Large intestine (tissue), 3 donors: ENCODE data around the gene SPSB3. TPM values are rescaled to one million over a fixed set of nuclear protein-coding genes. Genes with fewer than 3 reads are reported as not detected.

Experiments used
- DNase-seq, 2 donors: peaks; one replicate each; pipeline versions ENCODE4 v3.0.0 to v3.0.0-alpha.2; 2013
- H3K27ac ChIP-seq: one replicate; pipeline ENCODE4 v1.5.1; 2013; ENCODE audit warnings: low read length
- H3K27me3 ChIP-seq: 2 replicates; pipeline ENCODE4 v1.6.1; 2013; ENCODE audit warnings: low read length; ENCODE audit not compliant: control insufficient read depth, insufficient read depth
- H3K36me3 ChIP-seq: 2 replicates; pipeline ENCODE4 v1.6.1; 2013; ENCODE audit warnings: low read length; ENCODE audit not compliant: control insufficient read depth, insufficient read depth
- H3K4me1 ChIP-seq: one replicate; pipeline ENCODE4 v1.6.1; 2013; ENCODE audit warnings: low read length; ENCODE audit not compliant: control insufficient read depth, insufficient read depth
- H3K4me3 ChIP-seq: one replicate; pipeline ENCODE4 v1.5.1; 2013; ENCODE audit warnings: low read length
- H3K9me3 ChIP-seq: one replicate; pipeline ENCODE4 v1.6.1; 2013; ENCODE audit warnings: mild to moderate bottlenecking, low read depth, low read length, moderate library complexity; ENCODE audit not compliant: control insufficient read depth
- WGBS: methylation state at CpG from one replicate; pipeline ENCODE4 v1.1.5; 2013; ENCODE audit warnings: low lambda C conversion rate; ENCODE audit not compliant: insufficient coverage; 5-methylcytosine and 5-hydroxymethylcytosine counted together
- polyA plus RNA-seq: library from polyadenylated mRNA; unstranded; fragments of 120-200 nt; gene quantifications from one replicate; pipeline ENCODE4 v1.2.1, GENCODE V29; 2013

Gene SPSB3
- polyA plus RNA-seq, 1 donor = 36.5 TPM

DNA sequence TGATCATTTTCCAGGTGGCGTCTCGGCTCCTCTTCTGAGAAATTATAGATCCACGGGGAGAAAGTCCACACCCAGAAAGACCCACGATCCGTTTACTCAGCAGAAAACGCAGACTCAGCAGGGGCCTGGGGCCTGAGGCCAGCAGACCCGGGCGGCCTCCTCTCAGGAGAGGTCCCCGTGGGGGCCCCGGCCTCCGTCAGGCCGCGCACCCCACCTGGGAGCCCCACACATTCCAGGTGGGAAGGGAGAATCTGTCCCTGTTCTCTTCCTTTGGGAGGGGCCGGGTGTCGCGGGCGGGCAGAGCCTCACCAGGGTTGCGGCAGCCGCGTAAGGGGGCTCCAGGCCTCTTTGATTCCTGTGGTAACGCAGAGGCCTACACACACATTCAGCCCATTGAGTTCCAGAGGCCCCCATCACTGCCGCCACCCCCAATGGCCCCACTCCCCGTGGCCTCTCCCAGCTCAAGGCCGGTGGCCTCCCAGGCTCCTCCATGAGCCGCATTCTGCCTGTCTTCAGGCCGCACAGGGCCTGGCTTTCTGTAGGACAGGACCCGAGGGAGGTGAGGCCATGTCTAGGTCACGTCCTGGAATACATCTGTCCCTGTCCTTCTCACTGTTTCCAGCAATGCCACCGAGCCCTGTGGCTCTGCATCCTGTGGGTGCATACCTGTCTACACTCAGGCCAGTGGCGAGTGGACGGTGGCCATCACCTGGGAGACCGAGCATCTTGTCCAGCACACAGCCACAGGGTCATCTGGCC is 12.7 kb upstream of the SPSB3 start:
- Histone ChIP-seq H3K9me3 (peaks cover 28% of the 10 kb centered on the region), H3K4me3 (peak overlapping the region; percentile 39), H3K4me1 (peaks cover 13% of the 10 kb centered on the region), H3K36me3 (peaks cover 10% of the 10 kb centered on the region), H3K27me3 (no peaks in the 10 kb centered on the region), H3K27ac (peak overlapping the region; percentile 39)
- no CpG with 5 or more reads among the region's 32 CpGs for WGBS
- no peak for DNase-seq

DNA sequence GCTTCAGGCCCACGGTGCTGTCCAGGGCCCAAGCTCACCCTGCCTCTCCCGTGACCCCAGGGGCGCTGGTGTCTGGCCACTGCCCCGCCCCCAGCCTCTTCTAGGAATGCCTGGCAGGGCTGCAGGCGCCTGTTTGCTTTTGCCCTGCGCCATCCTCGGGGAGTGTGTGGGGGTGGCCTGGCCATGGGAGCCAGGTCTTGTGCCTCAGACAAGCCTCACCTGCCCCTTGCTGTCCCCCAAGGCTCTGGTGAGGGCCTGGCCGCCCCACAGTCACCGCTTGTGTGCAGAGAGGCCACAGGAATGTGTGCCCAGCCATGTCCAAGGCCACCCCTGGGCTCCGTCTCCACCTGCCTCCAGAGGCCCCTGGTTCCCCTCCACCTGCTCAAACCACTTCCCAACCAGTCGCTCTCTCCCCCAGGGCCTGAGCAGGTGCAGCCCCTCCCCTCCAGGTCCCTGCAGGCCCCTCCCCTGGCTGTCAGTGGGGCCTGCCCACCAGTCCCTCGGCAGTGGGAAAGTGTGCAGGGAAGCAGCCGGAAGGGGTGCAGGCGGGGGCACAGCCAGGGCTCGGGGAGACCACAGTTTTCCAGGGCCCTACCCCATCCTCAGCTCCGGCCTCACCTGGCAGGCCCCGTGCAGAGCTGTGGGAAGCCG is 12.0 kb upstream of the SPSB3 start:
- Histone ChIP-seq H3K4me3 (peak overlapping the region; percentile 39), H3K9me3 (peaks cover 28% of the 10 kb centered on the region), H3K27ac (peak overlapping the region; percentile 39), H3K36me3 (peaks cover 17% of the 10 kb centered on the region), H3K27me3 (no peaks in the 10 kb centered on the region), H3K4me1 (peaks cover 13% of the 10 kb centered on the region)
- DNase-seq = peak in 1 of 2 donors; percentile 52
- no CpG with 5 or more reads among the region's 18 CpGs for WGBS

DNA sequence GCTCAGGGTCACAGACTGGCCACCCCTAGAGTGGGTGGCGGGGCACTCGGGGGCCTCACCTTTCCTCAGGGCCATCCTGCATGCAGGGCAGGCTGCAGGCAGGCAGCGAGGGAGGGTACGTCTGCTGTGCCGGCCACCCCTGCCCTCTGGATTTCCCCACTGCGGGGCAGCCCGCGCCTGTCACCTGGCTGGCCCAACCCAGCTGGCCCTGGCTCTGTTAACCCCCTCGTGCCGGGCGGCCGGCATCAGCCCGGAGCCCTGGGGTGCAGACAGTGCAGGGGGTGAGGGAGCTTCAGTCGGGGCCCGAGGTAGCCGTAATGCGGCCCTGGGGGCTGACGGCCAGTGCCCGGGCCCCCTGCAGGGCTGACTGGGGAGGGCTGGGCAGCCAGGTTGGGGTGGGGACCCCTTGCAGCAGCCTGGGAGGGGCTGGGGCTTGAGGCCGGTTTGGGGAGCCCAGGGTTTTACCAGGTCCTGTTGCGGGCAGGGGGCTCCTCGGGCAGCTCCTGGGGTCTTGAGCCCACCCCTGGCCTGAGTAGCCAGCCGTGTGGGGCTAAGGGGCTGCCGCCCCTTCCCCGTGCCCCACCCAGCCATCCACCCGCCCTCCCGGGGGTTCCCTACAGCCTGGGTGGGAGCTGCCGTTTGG is 11.3 kb upstream of the SPSB3 start, which contains the start of gene IGFALS:
IGFALS (minus strand) TSS at position 128 of the 643 bp plus-strand sequence; CDS start at position 75, 53 bp downstream.
- WGBS = no CpG with 5 or more reads among the region's 28 CpGs
- peaks cover 30% of the 10 kb centered on the region for H3K9me3 ChIP-seq
- H3K4me1 ChIP-seq = peaks cover 13% of the 10 kb centered on the region
- H3K27me3 ChIP-seq = no peaks in the 10 kb centered on the region
- H3K27ac ChIP-seq = peak within 1 kb of the TSS; percentile 39
- H3K4me3 ChIP-seq = peak within 1 kb of the TSS; percentile 39
- DNase-seq = no peak
- peaks cover 23% of the 10 kb centered on the region for H3K36me3 ChIP-seq

DNA sequence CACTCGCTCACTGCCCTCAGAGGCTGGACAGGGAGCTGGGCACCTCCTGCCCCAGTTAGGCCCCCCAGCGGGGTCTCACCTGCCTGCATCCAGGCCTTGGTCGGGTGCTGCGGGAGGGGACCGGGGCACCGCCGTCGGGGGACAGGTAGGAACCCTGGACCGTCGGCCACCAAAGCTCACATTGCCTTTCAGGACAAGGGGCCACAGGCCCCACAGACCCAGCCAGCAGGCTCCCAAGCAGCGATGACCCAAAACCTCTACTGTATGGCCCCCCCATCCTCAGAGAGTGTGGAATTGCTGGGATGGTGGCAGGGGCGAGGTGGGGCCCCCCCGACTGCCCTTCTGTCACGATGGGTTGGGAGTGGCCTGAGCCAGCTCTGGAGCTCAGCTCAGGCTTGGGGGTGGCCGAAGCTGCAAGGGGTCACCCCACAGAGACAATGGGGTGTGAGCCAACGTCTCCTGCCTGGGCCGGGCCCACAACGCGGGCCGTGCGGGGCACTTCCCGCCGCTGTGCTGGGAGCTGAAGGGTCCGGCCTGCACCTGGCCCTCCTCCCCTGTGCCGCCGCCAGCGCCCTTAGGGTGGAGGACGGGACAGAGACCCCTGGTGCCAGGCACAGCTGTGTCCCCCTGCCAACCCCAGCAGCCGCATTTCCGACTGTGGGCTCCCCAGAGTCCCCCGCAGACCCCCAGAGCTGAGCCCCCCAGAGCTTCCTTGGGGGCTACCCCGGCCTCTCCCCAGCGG is 10.6 kb upstream of the SPSB3 start:
- WGBS = no CpG with 5 or more reads among the region's 33 CpGs
- no peak for DNase-seq
- H3K4me3 ChIP-seq = peak overlapping the region; percentile 39

DNA sequence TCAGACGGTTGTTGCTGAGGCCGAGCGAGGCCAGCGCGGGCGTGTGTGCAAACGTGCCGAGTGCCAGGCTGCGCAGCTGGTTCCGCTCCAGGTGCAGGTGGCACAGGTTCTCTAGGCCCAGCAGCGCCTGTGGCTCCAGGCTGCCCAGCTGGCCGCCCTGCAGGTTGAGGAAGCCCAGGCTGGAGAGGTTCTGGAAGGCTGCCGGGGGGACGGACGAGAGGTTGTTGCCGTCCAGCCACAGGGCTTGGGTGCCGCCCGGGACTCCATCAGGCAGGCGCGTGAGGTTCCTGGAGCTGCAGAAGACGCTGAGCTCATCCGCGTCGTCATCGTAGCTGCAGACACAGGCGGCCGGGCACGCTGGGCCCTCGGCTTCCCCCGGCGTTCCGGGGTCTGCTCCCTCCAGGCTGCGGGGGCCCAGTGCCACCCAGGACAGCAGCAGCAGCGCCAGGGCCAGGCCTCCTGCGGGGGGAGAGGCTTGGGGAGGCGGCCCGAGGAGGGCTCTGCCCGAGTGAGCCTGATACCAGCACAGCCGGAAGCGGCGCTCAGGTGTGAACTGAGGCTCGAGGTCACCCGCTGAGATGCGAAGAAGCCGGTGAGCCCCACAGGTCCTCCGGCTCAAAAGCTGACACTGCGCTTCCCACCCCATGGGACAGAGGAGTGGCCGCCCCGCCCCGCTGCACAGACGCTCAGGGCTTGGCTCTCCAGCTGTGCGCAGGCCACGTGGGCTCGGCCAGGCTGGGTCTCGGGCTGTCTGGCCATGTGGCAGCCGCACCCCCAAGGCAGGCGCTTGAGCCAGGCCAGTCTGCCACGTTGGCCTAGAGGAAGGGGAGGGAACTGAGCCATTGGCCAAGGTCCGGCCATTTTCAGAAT is 9.8 kb upstream of the SPSB3 start:
- peaks cover 13% of the 10 kb centered on the region for H3K4me1 ChIP-seq
- peaks cover 29% of the 10 kb centered on the region for H3K9me3 ChIP-seq
- H3K4me3 ChIP-seq = no peak overlapping the region
- H3K27ac ChIP-seq = no peak overlapping the region
- no peak for DNase-seq
- no CpG with 5 or more reads among the region's 59 CpGs for WGBS
- H3K36me3 ChIP-seq = peaks cover 37% of the 10 kb centered on the region
- no peaks in the 10 kb centered on the region for H3K27me3 ChIP-seq

More for the DNA sequence above, 10.6 kb upstream of the SPSB3 start:
- H3K36me3 ChIP-seq = peaks cover 30% of the 10 kb centered on the region
- H3K27ac ChIP-seq = no peak overlapping the region
- H3K27me3 ChIP-seq = no peaks in the 10 kb centered on the region
- H3K9me3 ChIP-seq = peaks cover 31% of the 10 kb centered on the region
- H3K4me1 ChIP-seq = peaks cover 13% of the 10 kb centered on the region

DNA sequence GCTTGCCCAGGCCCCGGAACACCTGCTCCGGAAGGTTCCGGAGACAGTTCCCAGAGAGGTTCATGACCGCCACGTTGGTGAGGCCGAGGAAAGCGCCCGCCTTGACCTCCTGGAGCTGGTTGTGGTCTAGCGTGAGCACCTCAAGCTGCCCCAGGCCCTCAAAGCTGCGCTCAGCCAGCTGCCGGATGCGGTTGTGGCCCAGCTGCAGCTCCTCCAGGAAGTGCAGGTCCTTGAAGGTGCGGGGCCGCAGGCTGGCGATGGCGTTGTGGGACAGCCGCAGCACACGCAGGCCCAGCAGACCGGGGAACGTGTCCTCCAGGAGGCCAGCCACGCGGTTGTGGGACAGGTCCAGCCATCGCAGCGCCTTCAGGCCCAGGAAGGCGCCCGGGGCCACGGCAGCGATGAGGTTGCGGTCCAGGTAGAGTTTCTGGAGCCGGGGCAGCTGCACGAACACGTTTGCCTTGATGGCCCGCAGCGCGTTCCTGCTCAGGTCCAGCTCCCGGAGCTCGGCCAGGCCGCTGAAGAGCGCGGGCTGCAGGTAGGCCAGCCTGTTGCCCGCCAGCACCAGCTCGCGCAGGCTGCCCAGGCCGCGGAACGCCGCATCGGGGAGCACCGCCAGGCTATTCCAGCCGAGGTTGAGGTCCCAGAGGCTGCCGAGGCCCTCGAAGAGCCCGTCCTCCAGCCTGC is 9.0 kb upstream of the SPSB3 start:
- no CpG with 5 or more reads among the region's 53 CpGs for WGBS
- Histone ChIP-seq H3K4me3 (no peak overlapping the region), H3K9me3 (peaks cover 29% of the 10 kb centered on the region), H3K27me3 (no peaks in the 10 kb centered on the region), H3K4me1 (peaks cover 13% of the 10 kb centered on the region), H3K36me3 (peaks cover 45% of the 10 kb centered on the region), H3K27ac (no peak overlapping the region)
- no peak for DNase-seq

DNA sequence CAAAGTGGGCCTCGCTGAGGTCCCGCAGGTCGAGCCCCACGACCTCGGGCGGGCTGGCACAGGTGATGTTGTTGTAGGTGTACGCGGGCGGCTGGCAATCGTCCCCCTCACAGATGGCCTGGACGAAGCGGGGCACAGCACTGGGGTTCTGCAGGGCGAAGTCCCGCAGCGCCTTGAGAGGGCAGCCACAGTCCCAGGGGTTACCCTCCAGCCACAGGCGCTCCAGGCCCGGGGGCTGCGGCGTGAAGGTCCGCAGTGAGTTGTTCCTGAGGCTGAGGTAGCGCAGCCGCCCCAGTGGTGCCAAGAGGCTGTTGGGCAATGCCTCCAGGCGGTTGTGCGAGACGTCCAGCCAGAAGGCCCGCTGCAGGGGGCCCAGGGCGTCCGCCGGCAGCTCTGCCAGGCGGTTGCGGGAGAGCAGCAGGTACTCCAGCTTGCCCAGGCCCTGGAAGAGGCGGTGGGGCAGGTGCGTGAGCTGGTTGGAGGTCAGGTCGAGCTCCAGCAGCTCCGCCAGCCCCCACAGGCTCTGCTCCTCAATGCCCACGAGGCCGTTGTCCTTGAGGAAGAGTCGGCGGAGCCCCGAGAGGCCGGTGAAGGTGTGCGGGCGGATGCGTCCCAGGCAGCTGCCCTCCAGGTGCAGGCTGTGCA is 8.4 kb upstream of the SPSB3 start:
- peaks cover 13% of the 10 kb centered on the region for H3K4me1 ChIP-seq

DNA sequence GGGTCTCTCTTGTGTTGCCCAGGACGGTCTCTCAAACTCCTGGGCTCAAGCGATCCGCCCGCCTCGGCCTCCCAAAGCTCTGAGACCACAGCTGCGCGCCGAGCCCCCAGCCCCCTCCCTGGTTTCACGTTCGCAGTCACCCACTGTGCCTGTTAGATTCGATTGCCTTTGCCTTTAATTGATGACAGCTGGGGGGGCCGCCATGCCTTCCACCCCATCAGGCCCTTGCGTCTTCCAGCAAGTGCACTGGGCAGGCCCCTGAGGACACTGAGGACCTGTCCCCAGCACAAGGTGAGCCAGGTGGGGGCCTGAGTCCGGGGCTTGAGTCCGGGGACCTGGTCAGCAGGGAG is 7.9 kb upstream of the SPSB3 start:
- Histone ChIP-seq H3K36me3 (peaks cover 52% of the 10 kb centered on the region), H3K27ac (no peak overlapping the region), H3K4me3 (no peak overlapping the region), H3K9me3 (peaks cover 29% of the 10 kb centered on the region), H3K27me3 (no peaks in the 10 kb centered on the region), H3K4me1 (peaks cover 10% of the 10 kb centered on the region)
- WGBS = no CpG with 5 or more reads among the region's 15 CpGs
- no peak for DNase-seq

More for the DNA sequence above, 8.4 kb upstream of the SPSB3 start:
- no CpG with 5 or more reads among the region's 44 CpGs for WGBS
- Histone ChIP-seq H3K9me3 (peaks cover 29% of the 10 kb centered on the region), H3K27me3 (no peaks in the 10 kb centered on the region), H3K36me3 (peaks cover 49% of the 10 kb centered on the region), H3K27ac (no peak overlapping the region), H3K4me3 (no peak overlapping the region)
- DNase-seq = no peak

DNA sequence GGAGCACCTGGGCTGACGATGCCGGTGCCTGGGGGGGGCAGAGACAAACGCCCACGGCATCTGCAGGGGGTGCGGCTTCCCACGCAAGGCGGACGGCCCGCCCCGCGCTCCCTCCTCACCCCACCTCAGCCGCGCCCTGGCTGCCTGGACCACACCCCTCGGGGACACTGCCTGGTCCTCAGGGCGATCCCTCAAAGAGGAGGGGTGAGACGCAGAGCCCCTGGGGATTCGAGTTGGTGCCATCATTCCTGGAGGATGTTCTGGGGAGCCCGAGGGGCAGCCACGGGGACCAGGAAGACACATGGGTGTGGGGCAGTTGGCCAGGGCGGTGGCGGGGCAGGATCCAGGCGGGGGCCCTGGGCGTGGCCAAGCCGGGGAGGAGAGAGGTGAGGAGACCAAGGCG is 7.3 kb upstream of the SPSB3 start:
- Histone ChIP-seq H3K4me3 (no peak overlapping the region), H3K4me1 (peaks cover 9% of the 10 kb centered on the region), H3K27me3 (no peaks in the 10 kb centered on the region), H3K9me3 (peaks cover 26% of the 10 kb centered on the region), H3K36me3 (peaks cover 54% of the 10 kb centered on the region), H3K27ac (no peak overlapping the region)
- no peak for DNase-seq
- WGBS = no CpG with 5 or more reads among the region's 25 CpGs
